Fibroblast of upper back skin (primary cell): ENCODE data around the gene PPP1R2.
"Not testable (repeated sequence)": the region's sequence is repeated elsewhere in the genome, so short reads cannot be mapped to it uniquely, and the experiment has no call there.

Experiments
- DNase-seq: peaks from one replicate; pipeline ENCODE4 v3.0.0-alpha.2; 2013

Gene PPP1R2

DNA sequence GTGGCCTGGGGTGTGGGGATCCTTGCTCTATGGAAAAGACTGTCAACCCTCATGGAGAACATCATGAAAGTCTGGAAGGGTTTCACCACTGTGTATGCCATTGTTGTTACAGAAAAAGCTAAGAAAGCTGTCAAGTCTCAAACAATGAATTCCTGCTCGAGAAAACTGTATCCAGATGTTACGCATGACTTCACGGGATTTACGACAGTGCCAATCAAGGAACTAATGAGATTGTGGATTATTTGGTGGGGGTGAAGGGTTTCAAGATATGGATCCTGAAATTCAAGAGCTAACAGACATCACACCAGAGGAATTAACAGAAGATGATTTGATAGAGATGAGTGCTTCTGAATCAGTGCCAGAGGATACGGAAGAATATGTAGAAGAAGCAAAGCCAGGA lies 7.8 kb downstream of the PPP1R2 start:
- no peak for DNase-seq

DNA sequence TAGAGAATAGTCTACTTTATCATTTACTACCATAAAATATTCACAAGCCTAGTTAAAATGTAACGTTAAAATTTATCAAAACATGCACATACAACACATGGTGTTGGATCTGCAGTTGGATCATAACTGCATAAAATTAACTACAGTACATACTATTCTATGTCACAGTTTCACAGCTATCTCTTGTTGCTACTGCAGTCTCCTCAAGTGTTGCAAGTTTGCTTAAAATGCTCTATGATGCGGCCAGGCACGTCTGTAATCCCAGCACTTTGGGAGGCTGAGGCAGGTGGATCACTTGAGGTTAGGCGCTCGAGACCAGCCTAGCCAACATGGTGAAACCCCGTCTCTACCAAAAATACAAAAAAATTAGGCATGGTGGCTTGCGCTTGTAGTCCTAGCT lies 10.3 kb downstream of the PPP1R2 start:
- no peak for DNase-seq

DNA sequence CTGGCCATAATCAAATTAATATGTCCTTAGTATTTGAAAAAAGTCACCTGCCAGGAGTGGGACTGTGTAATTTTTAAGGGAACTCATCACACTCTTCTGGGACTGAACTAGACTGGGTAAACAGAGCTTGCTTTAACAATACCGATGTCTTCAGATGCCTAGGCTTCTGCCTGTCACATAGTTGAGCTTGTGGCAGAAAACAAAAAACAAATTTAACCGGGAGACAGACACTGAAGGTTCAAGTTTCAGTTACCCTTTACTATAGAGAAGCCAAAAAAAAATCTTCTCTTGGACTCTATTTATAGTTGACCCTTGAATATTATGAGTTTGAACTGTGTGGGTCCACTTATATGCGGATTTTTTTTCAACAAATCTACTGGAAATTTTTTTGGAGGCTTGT lies 10.8 kb downstream of the PPP1R2 start:
- no peak for DNase-seq

DNA sequence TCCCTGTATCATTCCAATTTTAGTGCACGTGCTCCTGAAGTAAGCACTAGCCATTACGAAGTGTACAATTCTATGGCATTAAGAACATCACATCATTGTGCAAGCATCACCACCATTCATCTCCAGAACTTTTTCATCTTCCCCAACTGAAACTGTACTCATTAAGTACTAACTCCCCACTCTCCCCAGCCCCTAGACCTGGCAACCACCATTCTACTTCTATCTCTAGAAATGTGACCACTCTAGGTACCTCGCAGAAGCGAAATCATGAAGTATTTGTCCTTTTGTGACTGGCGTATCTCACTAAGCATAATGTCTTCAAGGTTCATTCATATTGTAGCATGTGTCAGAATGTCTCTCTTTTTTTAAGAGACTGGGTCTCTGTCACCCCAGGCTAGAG lies 11.4 kb downstream of the PPP1R2 start:
- DNase-seq: no peak

DNA sequence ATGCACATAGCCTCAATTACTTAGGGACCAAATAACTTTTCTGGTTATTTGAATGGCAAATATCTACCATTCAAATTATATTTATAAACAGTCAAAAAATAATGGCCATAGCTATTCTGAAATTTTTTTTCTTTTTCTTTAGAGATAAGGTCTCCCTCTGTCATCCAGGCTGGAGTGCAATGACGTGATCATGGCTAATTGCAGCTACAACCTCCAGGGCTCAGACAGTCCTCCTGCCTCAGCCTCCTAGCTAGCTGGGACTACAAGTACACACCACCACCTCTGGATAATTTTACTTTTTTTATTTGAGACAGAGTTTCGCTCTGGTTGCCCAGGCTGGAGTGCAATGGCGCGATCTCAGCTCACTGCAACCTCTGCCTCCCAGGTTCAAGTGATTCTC lies 16.6 kb downstream of the PPP1R2 start:
- no peak for DNase-seq

DNA sequence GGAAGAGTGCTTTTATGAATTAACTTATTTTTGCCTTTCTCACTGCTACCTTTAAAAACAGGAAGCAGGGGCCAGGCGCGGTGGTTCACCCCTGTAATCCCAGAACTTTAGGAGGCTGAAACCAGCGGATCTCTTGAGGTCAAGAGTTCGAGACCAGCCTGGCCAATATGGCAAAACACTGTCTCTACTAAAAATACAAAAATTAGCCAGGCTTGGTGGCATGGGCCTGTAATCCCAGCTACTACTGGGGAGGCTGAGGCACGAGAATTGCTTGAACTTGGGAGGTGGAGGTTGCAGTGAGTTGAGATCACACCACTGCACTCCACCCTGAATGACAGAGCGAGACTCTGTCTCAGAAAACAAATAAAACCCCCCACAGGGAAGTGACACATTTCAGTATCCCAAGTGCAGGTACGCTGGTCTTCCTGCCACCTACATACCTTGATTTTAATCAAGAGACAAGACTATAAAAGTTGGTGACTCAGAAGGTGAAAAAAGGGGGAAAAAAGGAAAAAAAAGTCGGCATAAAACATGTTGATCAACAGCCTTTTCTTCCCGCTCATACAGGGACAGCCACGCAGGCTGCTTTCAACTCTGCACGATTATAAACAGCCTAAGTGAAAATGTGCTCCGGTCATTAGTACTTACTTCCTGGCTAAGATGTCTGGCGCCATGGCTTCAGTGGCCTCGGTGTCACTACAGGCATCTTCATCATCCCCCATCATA lies 18.8 kb downstream of the PPP1R2 start:
- no peak for DNase-seq

DNA sequence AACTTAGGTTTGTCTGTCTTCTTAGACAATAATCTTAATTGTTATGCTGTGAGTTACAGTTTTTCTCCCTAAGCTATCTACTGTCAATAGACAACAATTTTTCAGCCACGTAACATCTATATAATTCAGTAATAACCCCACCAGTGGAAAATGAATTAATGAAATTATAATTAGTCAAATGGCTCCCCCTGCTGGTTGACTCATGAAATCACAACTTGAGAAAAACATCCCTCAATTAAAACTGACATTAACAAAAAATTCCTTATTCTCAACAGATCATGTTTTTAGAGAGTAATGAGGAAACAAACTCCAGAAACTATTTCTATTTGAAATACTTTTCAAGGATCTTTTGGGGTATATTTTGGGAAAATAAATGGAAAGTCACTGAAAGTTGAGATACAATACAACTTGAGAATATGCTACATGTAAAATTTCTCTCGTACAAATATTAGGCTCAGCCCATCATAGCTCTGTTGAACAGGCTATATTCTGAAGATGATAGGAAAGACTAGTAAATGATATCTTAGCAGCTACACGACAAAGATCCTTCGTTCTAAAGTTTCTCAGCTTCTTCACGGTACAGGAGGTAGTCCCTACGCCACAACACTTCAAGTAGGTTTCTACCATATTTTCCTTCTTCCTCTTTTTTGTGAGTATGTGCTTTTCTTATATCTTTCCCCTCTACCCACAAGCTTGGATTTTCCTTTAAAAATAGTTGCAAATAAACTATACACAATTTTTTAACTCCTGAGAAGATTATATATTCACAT lies 20.7 kb downstream of the PPP1R2 start:
- peak; percentile 40 for DNase-seq

DNA sequence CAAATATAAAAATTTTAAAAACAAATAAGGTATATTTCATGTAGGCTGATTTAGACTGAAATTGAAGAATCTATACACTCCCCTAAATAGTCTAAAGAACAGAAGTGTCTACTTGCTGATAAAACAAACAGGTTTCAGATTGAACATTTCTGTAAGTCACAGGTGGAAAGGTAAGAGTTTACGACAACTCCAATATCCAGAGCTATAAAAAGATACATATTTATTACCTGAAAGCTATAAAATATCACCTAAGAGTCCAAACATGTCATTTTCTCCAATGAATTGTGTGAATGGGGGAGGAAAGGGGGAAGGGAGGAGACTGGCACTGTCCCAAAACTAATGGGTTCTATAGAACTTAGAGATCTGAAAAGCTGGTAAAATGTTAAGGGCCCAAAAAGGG lies 26.1 kb downstream of the PPP1R2 start:
- no peak for DNase-seq

DNA sequence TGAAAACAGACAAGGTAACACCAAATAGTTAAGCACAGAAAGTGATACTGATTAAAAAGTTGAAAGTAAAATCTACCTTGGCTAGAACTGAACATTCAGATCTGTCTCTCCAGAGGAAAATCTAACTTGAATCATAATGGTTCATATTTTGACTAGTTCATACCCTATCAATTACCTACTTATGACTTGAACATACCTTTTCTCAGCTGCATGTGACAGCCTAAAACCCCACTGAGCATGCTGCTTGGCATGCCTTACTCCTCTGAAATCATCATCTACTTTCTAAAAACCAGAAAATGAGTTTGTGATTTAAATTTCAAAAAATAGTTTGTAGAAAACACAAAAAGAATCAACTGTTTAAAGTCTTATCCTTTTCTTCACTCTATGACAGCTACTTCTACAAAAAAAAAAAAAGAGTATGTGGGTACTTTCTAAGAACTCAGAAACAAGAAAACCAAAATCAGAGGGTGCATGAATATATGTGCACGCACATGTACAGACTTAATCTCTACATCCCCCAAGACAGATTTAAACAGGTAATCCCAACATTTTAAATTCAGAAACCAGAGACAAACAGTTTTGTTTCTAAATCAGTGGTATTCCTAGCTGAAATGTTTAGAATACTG lies 28.4 kb downstream of the PPP1R2 start:
- DNase-seq: not testable (repeated sequence)

DNA sequence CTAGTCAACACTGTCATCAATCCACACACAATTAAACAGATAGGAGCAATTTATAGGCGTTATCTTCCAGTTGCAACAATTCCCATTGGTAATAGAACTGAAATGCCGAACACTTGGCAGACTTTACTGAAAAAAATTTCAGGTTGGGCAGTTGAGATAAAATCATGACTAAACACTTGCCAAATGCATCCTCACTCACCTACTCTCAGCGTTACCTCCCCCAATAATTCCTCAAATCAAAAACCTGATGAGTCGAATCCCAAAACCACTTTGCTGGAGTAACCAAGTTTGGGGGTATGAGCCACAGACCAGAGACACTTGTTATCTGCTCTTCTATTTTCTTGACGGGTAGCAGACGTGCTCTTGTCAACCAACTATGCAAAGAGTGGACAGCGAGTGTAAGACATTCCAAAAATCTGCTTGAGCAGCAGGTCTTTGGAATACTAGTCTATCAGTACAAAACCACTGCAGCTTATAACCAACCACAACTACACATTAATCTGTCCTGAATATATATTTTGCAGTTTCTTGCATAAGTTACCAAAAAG lies 30.3 kb downstream of the PPP1R2 start:
- DNase-seq: no peak

DNA sequence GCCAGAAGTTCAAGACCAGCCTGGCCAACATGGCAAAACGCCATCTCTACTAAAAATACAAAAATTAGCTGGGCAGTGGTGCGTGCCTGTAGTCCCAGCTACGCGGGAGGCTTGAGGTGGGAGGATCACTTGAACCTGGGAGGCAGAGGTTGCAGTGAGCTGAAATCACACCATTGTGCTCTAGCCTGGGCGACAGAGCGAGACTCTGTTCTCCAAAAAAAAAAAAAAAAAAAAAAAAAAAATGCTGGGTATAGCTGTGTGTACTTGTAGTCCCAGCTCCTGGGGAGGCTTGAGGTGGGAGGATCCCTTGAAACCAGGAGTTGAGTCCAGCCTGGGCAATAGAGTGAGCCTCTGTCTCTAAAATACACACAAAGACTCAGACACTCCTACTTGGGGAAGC lies 32.0 kb downstream of the PPP1R2 start:
- no peak for DNase-seq

DNA sequence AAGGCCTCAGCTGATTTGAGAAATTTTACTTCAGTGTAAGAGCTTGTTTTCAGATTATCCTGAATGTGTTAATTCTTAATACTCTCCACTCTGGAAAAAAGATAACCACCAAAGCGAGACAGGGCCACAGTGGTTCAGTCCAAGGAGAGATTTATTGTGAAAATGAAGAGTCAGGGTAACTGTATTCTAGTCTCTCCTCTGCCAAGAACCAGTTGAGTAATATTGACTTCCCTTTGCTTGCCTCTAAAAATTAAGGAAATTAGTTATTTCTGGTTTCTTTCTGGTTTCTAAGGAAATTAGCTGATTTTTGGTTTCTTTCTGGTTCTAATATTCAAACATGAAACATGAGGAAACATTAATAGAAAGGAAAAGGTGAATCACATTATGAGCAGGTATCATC lies 34.9 kb downstream of the PPP1R2 start:
- DNase-seq: no peak

DNA sequence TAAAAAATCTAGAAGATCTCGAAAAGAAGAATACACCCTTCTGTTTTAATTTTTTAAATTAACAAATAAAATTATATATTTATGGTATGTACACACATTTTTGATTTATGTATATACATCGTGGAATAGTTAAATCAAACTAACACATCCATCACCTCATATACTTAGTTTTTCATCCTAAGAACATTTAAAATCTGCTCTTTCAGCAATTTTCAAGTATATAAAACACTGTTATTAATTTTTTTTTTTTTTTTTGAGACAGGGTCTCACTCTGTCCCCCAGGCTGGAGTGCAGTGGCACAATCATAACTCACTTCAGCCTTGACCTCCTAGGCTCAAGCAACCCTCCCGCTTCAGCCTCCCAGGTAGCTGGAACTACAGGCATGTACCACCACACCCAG lies 67.5 kb downstream of the PPP1R2 start:
- no peak for DNase-seq

DNA sequence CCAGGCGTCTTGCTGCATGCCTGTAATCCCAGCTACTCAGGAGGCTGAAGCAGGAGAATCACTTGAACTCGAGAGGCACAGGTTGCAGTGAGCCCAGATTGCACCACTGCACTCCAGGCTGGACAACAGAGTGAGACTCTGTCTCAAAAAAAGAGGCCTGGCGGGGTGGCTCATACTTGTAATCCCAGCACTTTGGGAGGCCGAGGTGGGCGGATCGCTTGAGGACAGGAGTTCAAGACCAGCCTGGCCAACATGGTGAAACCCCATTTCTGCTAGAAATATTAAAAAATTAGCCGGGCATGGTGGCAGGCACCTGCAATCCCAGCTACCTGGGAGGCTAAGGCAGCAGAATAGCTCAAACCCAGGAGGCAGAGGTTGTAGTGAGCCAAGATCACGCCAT lies 68.0 kb downstream of the PPP1R2 start:
- DNase-seq: not testable (repeated sequence)

DNA sequence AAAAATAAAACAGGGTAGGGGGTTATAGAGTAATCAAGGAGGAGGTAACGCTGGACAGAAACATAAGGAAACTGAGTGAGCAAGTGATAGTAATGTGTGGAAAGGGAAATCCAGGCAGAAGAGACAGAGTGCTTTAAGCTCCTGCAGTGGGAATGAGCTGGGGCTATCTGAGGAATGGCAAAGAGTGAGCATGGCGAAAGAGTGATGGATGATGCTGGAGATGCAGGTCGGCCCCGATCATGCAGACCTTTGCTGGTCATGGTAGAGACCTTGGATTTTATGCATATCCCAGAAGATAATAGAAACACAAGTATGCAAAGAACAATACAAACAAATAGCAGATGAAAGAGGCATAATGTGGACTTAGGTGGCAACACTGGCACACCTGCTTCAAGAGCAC lies 74.3 kb downstream of the PPP1R2 start:
- DNase-seq: no peak

DNA sequence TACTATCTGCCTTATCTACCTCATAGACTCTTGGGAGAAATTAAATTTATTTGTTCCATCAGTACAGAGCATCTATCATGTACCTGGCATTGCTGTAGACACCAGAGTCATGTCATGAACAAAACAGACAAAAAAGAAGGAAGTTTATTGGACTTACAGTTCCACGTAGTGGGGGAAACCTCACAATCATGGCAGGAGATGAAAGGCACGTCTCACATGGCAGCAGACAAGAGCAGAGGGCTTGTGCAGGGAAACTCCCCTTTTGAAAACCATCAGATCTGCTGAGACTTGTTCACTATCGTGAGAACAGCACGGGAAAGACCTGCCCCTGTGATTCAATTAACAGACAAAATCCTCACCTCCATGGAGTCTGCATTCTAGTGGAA lies 74.7 kb downstream of the PPP1R2 start:
- DNase-seq: no peak

DNA sequence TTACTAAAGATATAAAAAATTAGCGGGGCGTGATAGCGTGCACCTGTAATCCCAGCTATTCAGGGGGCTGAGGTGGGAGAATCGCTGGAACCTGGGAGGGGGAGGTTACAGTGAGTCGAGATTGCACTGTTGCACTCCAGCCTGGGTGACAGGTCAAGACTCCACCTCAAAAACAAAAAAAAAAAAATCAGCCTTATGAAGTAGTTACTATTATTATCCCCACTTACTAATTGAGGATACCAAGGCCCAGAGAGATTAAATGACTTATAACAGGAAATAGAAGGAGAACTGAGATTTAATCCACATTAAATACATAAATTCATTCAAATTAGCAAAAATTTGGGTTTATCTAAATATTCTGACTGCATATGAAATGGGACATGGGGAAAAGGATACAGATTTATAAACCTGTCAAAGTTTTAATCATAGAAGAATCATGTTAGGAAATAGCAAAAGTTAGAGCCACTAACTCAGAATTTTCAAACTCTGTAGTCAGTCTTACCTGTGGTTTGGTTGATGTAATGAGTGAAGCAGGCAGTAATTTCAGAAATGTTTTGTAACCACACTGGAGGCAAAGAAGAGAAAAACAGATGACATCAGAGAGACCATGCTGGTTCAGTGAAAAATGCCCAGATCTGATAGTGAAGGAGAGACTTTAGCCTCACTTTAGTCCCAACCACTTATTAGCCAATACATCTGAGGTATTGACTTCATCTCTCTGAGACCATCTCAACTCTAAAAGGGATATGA lies 75.3 kb downstream of the PPP1R2 start:
- DNase-seq: peak; percentile 66

DNA sequence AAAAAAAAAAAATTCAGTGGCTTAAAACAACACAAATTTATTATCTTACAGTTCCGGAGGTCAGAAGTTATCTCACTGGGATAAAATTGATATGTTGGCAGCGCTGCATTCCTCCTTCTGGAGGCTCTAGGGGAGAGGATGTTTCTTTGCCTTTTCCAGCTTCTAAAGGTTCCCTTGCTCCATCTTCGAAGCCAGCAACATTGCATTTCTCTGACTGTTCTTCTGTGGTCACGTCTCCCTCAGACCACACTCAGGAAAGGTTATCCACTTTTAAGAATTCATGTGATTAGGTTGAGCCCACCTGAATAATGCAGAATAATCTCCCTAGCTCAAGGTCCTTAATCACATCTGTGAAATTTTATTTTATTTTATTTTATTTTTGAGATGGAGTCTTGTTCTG lies 76.9 kb downstream of the PPP1R2 start:
- no peak for DNase-seq
